HFFc6 (cell line): ENCODE data around the gene BCKDHA. TPM values are rescaled to one million over a fixed set of nuclear protein-coding genes. Genes with fewer than 3 reads are reported as not detected.
A peak's percentile ranks its signal among the peaks of the same experiment; 100 is the strongest.

Experiments
- DNase-seq: peaks from one replicate; pipeline ENCODE4 v3.0.0-alpha.2; 2018
- H3K27ac Mint-ChIP-seq: 2 replicates; pipeline ENCODE4 v1.8.0; 2020; ENCODE audit warnings: mild to moderate bottlenecking, mixed read lengths
- H3K27me3 Mint-ChIP-seq: 2 replicates; pipeline ENCODE4 v1.8.0; 2021; ENCODE audit warnings: mild to moderate bottlenecking, moderate library complexity, mixed read lengths; ENCODE audit not compliant: insufficient read depth
- H3K36me3 Mint-ChIP-seq: 2 replicates; pipeline ENCODE4 v1.8.0; 2021; ENCODE audit warnings: low read depth, mixed read lengths
- H3K4me1 Mint-ChIP-seq: 2 replicates; pipeline ENCODE4 v1.8.0; 2020; ENCODE audit warnings: low read depth, mixed read lengths
- H3K4me3 Mint-ChIP-seq: 2 replicates; pipeline ENCODE4 v1.8.0; 2020; ENCODE audit warnings: mild to moderate bottlenecking, moderate library complexity, mixed read lengths
- H3K9me3 Mint-ChIP-seq: 2 replicates; pipeline ENCODE4 v1.8.0; 2020; ENCODE audit warnings: mild to moderate bottlenecking, mixed read lengths
- total RNA-seq, 6 experiments: library from RNA; stranded (reverse); fragmentation: NEBNext Ultra II Directional; extraction: Animal tissue kit (Norgen Biotek cat#: 25700); gene quantifications; 2 replicates in 1 of 6; 3 replicates in 5 of 6; pipeline ENCODE4 v1.2.3, GENCODE V29; 2021
- TF ChIP-seq, protein P1 (sequence below): fragments of 200-600 bp; sonication (generic); IDR thresholded peaks from 2 replicates; pipeline ENCODE4 v1.5.0; 2021; ENCODE audit warnings: antibody characterized with exemption, mild to moderate bottlenecking

BCKDHA gene
- total RNA-seq, 6 experiments from 2014 or later, result 7.8 to 17.6 (median 9.8) TPM

GRCh38 chr19:41371541-41371940 lies 26.1 kb upstream of the BCKDHA start:
- H3K27ac Mint-ChIP-seq, result no peak overlapping the region; the same call in 1 of the 2 replicates
- no peaks in the 10 kb centered on the region; the same call in 1 of the 2 replicates for H3K27me3 Mint-ChIP-seq
- no peak overlapping the region for H3K4me3 Mint-ChIP-seq
- H3K4me1 Mint-ChIP-seq, result peaks cover 44% of the 10 kb centered on the region
- no peak for DNase-seq
- no peaks in the 10 kb centered on the region for H3K9me3 Mint-ChIP-seq
- no peaks in the 10 kb centered on the region for H3K36me3 Mint-ChIP-seq
- TF ChIP-seq, protein P1, sequence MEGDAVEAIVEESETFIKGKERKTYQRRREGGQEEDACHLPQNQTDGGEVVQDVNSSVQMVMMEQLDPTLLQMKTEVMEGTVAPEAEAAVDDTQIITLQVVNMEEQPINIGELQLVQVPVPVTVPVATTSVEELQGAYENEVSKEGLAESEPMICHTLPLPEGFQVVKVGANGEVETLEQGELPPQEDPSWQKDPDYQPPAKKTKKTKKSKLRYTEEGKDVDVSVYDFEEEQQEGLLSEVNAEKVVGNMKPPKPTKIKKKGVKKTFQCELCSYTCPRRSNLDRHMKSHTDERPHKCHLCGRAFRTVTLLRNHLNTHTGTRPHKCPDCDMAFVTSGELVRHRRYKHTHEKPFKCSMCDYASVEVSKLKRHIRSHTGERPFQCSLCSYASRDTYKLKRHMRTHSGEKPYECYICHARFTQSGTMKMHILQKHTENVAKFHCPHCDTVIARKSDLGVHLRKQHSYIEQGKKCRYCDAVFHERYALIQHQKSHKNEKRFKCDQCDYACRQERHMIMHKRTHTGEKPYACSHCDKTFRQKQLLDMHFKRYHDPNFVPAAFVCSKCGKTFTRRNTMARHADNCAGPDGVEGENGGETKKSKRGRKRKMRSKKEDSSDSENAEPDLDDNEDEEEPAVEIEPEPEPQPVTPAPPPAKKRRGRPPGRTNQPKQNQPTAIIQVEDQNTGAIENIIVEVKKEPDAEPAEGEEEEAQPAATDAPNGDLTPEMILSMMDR, result no peak

- TF ChIP-seq, protein P1, result no peak
- no peak overlapping the region for H3K4me3 Mint-ChIP-seq
- H3K27me3 Mint-ChIP-seq, result no peaks in the 10 kb centered on the region; the same call in 1 of the 2 replicates
- H3K4me1 Mint-ChIP-seq, result peaks cover 35% of the 10 kb centered on the region
- H3K9me3 Mint-ChIP-seq, result no peaks in the 10 kb centered on the region
- H3K36me3 Mint-ChIP-seq, result no peaks in the 10 kb centered on the region
- no peak overlapping the region for H3K27ac Mint-ChIP-seq
- DNase-seq, result no peak
Measured at GRCh38 chr19:41372501-41372900, 25.1 kb upstream of the BCKDHA start.

GRCh38 chr19:41373993-41374392 lies 23.6 kb upstream of the BCKDHA start:
- Mint-ChIP-seq H3K9me3 (no peaks in the 10 kb centered on the region), H3K27ac (peak overlapping the region; percentile 54), H3K4me3 (peak overlapping the region; percentile 13; the same call in 1 of the 2 replicates), H3K27me3 (peaks cover 2% of the 10 kb centered on the region; the same call in 1 of the 2 replicates), H3K36me3 (no peaks in the 10 kb centered on the region), H3K4me1 (peaks cover 31% of the 10 kb centered on the region)
- DNase-seq, result peak; percentile 72
- TF ChIP-seq, protein P1, result no peak

GRCh38 chr19:41376241-41376997 lies 21.2 kb upstream of the BCKDHA start, which contains the start of gene TMEM91:
TSS of gene TMEM91 (plus strand) at chr19:41376533. CDS start at chr19:41378310, 1,777 bp downstream.
- H3K4me1 Mint-ChIP-seq, result peaks cover 41% of the 10 kb centered on the region
- H3K27ac Mint-ChIP-seq, result no peak within 1 kb of the TSS
- TF ChIP-seq, protein P1, result no peak
- H3K27me3 Mint-ChIP-seq, result peaks cover 2% of the 10 kb centered on the region
- no peaks in the 10 kb centered on the region for H3K36me3 Mint-ChIP-seq
- H3K4me3 Mint-ChIP-seq, result peak within 1 kb of the TSS; percentile 67
- no peaks in the 10 kb centered on the region for H3K9me3 Mint-ChIP-seq
- DNase-seq, result no peak

DNA sequence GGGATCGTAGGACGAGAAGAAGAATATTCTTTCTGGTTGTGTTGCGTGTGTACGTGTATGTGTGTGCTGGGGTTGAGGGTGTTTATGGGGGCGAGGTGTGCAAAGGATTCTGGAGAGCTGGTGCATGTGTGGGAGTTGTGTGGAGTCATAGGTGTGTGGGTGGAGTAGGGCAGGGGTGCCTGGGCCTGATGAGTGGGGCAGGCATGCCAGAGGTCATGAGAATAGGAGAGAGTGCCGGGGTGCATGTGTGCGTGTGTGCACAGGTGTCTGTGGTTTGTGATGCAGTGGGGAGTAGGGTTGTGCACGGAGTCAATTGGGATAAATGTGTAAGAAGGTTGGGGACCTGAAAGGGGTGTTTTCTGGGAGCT lies 20.6 kb upstream of the BCKDHA start:
- Mint-ChIP-seq H3K27me3 (peaks cover 2% of the 10 kb centered on the region), H3K4me3 (peak overlapping the region; percentile 55), H3K27ac (no peak overlapping the region), H3K4me1 (peaks cover 39% of the 10 kb centered on the region), H3K9me3 (no peaks in the 10 kb centered on the region), H3K36me3 (no peaks in the 10 kb centered on the region)
- TF ChIP-seq, protein P1, result no peak
- no peak for DNase-seq
